Ovary (tissue), 9 donors: ENCODE data around the gene B3GALT5. TPM values are rescaled to one million over a fixed set of nuclear protein-coding genes. Genes with fewer than 3 reads are reported as not detected.
A peak's percentile ranks its signal among the peaks of the same experiment; 100 is the strongest.

ENCODE experiments used
- DNase-seq, 5 donors: peaks; one replicate each; pipeline ENCODE4 v3.0.0-alpha.2; 2019 to 2020
- H3K27ac ChIP-seq, 2 donors: fragments of 200-600 bp; one replicate each; pipeline versions ENCODE4 v1.5.1 to v1.8.0; 2019 to 2022
- H3K27me3 ChIP-seq: fragments of 200-600 bp; one replicate; pipeline ENCODE4 v1.8.0; 2022
- H3K36me3 ChIP-seq: fragments of 200-600 bp; sonication (generic); one replicate; pipeline ENCODE4 v1.5.1; 2019
- H3K4me1 ChIP-seq: one replicate; pipeline ENCODE4 v1.8.1; 2013; ENCODE audit warnings: mild to moderate bottlenecking, moderate library complexity; ENCODE audit not compliant: insufficient read depth
- H3K4me3 ChIP-seq: fragments of 200-600 bp; sonication (generic); one replicate; pipeline ENCODE4 v1.5.1; 2017
- H3K9me3 ChIP-seq, 2 donors: fragments of 200-600 bp in 1 of 2; sonication (generic) in 1 of 2; one replicate each; pipeline versions ENCODE4 v1.5.1 to v1.8.1; 2013 to 2019; ENCODE audit warnings: mild to moderate bottlenecking in 1 of 2, moderate library complexity in 1 of 2
- CTCF ChIP-seq, 3 donors: fragments of 450-650 bp in 2 of 3; fragments of 200-600 bp in 1 of 3; IDR thresholded peaks; one replicate each; pipeline versions ENCODE4 v1.5.1 to v1.8.0; 2016 to 2022; ENCODE audit warnings: antibody characterized with exemption in 3 of 3, mild to moderate bottlenecking in 1 of 3
- EP300 ChIP-seq: sonication (generic); formaldehyde crosslinking; IDR thresholded peaks from one replicate; pipeline ENCODE4 v1.6.1; 2017; ENCODE audit warnings: antibody characterized with exemption
- POLR2A ChIP-seq: fragments of 450-650 bp; IDR thresholded peaks from one replicate; pipeline ENCODE4 v1.6.1; 2017; ENCODE audit warnings: antibody characterized with exemption, mild to moderate bottlenecking, moderate library complexity
- WGBS, 3 donors: extraction: QIAGEN DNeasy Blood & Tissue Kit in 1 of 3; methylation state at CpG; one replicate each; pipeline versions ENCODE4 v1.1.5 to v1.1.7; 2013 to 2017; 5-methylcytosine and 5-hydroxymethylcytosine counted together
- intact Hi-C, 4 donors: fragments of 100-400 bp; cut with DNase I; formaldehyde crosslinking; loops; one replicate each; pipeline versions ENCODE4 v1.11.0 to v1.15.1; 2022 to 2023
- polyA plus RNA-seq, 2 donors: library from polyadenylated mRNA; stranded (reverse); fragments of 200-250 nt in 1 of 2; fragments of 350-450 nt in 1 of 2; fragmentation: Illumina TruSeq in 1 of 2; extraction: RNeasy Lipid Tissue Mini Kit (QIAGEN cat#74804) in 1 of 2; gene quantifications; one replicate each; pipeline ENCODE4 v1.2.3, GENCODE V29; 2013 to 2014
- total RNA-seq, 7 donors: library from RNA; depleted of rRNA in 2 of 7; stranded (reverse); fragments of >200 nt in 2 of 7; fragmentation: NEBNext Ultra II Directional in 3 of 7; extraction: Animal tissue kit (Norgen Biotek cat#: 25700) in 3 of 7; gene quantifications; one replicate each; pipeline versions ENCODE4 v1.1.0 to v1.2.4, GENCODE V29; 2016 to 2023
- donor health status: DM: no; HTN: no; CAD: no; lungs with moderate emphysema.
- donor health status: DM: no; HTN: no; CAD: no.
- donor health status: Bipolar disorder and iron deficiency.
- donor health status: DM: yes; HTN: yes; CAD: no.
- donor health status: DM: no; HTN: no; CAD: no.
- donor health status: DM: yes; HTN: yes; CAD: no.

Gene B3GALT5
- total and polyA plus RNA-seq, 9 donors, result 0.12 to 1.8 (median 0.62) TPM

GRCh38 chr21:39715804-39716397 is 103.2 kb downstream of the B3GALT5 start:
- 28 to 31% (median 28%) methylated on average over 10 of the region's 10 CpGs for WGBS, 3 donors
- Histone ChIP-seq H3K4me1 (no peaks in the 10 kb centered on the region), H3K27ac (no peak overlapping the region), H3K9me3 (no peaks in the 10 kb centered on the region), H3K4me3 (no peak overlapping the region), H3K36me3 (no peaks in the 10 kb centered on the region), H3K27me3 (no peaks in the 10 kb centered on the region)
- no peak for TF ChIP-seq EP300
- TF ChIP-seq CTCF (IDR thresholded peaks at IDR 0.05), result no peak
- no peak for TF ChIP-seq POLR2A
- DNase-seq, result peak; percentile 20 to 43 (median 28)
- intact Hi-C loops, result loop anchor here in 3 of 4 donors (5.0 to 10.0 kb wide), 2 partner anchors 194 to 201 kb away; no protein-coding TSS in a partner anchor

GRCh38 chr21:39720126-39720778 is 107.5 kb downstream of the B3GALT5 start:
- TF ChIP-seq CTCF (IDR thresholded peaks at IDR 0.05), result no peak
- TF ChIP-seq EP300, result no peak
- TF ChIP-seq POLR2A, result no peak
- Histone ChIP-seq H3K36me3 (no peaks in the 10 kb centered on the region), H3K9me3 (no peaks in the 10 kb centered on the region), H3K27ac (no peak overlapping the region), H3K4me3 (no peak overlapping the region), H3K4me1 (no peaks in the 10 kb centered on the region), H3K27me3 (no peaks in the 10 kb centered on the region)
- no peak for DNase-seq
- 87 to 91% (median 89%) methylated on average over 5 of the region's 5 CpGs for WGBS, 3 donors
- intact Hi-C loops, result no loop called here

GRCh38 chr21:39721885-39722284 is 109.1 kb downstream of the B3GALT5 start:
- Histone ChIP-seq H3K4me3 (no peak overlapping the region), H3K9me3 (no peaks in the 10 kb centered on the region), H3K27me3 (no peaks in the 10 kb centered on the region), H3K4me1 (no peaks in the 10 kb centered on the region), H3K27ac (no peak overlapping the region), H3K36me3 (no peaks in the 10 kb centered on the region)
- intact Hi-C loops, result no loop called here
- no peak for TF ChIP-seq EP300
- no peak for DNase-seq
- 89 to 96% (median 93%) methylated on average over 1 of the region's 1 CpG for WGBS, 3 donors

Other genes with a start within 250 kb of the B3GALT5 start
- 10 to 100 TPM in 1 of 7 donors, 1 to 10 TPM in 4, under 1 TPM in 2; 0.76 to 11.8 (median 1.2) TPM for gene LCA5L, start 167.2 kb upstream of the B3GALT5 start, total RNA-seq
- 1 to 10 TPM; 1.2 to 2.1 TPM for gene LCA5L, start 167.2 kb upstream of the B3GALT5 start, polyA plus RNA-seq
- gene SH3BGR, start 161.0 kb upstream of the B3GALT5 start, total RNA-seq, result 1 to 10 TPM; 1.1 to 4.6 (median 2.9) TPM
- 10 to 100 TPM in 1 of 2 donors, 1 to 10 TPM in 1; 3.0 to 16.2 TPM for gene SH3BGR, start 161.0 kb upstream of the B3GALT5 start, polyA plus RNA-seq
- gene IGSF5, start 132.2 kb downstream of the B3GALT5 start, total RNA-seq, result under 1 TPM in 5 of 7 donors, not detected in 2; 0.22 to 0.72 (median 0.45) TPM
- gene IGSF5, start 132.2 kb downstream of the B3GALT5 start, polyA plus RNA-seq, result under 1 TPM; 0.16 to 0.50 TPM